K562 (cell line): ENCODE results near the gene DIP2A.

Source experiments
- BCL6 ChIP-seq: fragments of 250-450 bp; sonication (Bioruptor Pico); IDR thresholded peaks from 2 replicates; pipeline ENCODE4 v1.4.0; 2020
- CBX1 ChIP-seq: sonication (generic); IDR thresholded peaks from 2 replicates; pipeline ENCODE4 v1.6.1; 2016; ENCODE audit warnings: antibody characterized with exemption, low read depth, mild to moderate bottlenecking
- CREB1 ChIP-seq, 2 experiments: sonication (generic) in 1 of 2; formaldehyde crosslinking in 1 of 2; IDR thresholded peaks; 2 replicates each; pipeline versions ENCODE4 v1.6.1 to v1.8.0; 2012 to 2022; ENCODE audit warnings: inconsistent platforms in 1 of 2, mild to moderate bottlenecking in 1 of 2, missing genetic modification reagents in 1 of 2, moderate library complexity in 1 of 2
- MCM5 ChIP-seq: fragments of 450-650 bp; IDR thresholded peaks from 2 replicates; pipeline ENCODE4 v1.6.1; 2016; ENCODE audit warnings: low read depth
- MTF1 ChIP-seq: fragments of 250-450 bp; sonication (Bioruptor Pico); IDR thresholded peaks from 2 replicates; pipeline ENCODE4 v1.9.0; 2021; ENCODE audit warnings: moderate library complexity, mild to moderate bottlenecking, inconsistent platforms, borderline replicate concordance
- POLR2A ChIP-seq: fragments of 450-650 bp; conservative IDR thresholded peaks from 2 replicates; pipeline ENCODE4 v1.6.1; 2016
- RAD21 ChIP-seq, 2 experiments: fragments of 250-450 bp in 1 of 2; fragments of 450-650 bp in 1 of 2; sonication (Bioruptor Pico) in 1 of 2; formaldehyde crosslinking in 1 of 2; IDR thresholded peaks in 1 of 2; conservative IDR thresholded peaks in 1 of 2; 2 replicates each; pipeline versions ENCODE4 v1.4.0 to v1.8.0; 2020 to 2022; ENCODE audit warnings: mild to moderate bottlenecking in 2 of 2, moderate library complexity in 1 of 2
- SPI1 ChIP-seq: IDR thresholded peaks from 2 replicates; pipeline ENCODE4 v1.6.1; 2011; ENCODE audit warnings: low read depth, low read length, control low read depth, borderline replicate concordance
- ZNF274 ChIP-seq: IDR thresholded peaks from 2 replicates; pipeline ENCODE4 v1.6.1; 2011; ENCODE audit warnings: low read depth, mild to moderate bottlenecking, low read length, moderate library complexity, borderline replicate concordance
- TF ChIP-seq, protein P1 (sequence below): sonication (generic); formaldehyde crosslinking; IDR thresholded peaks from 2 replicates; pipeline ENCODE4 v1.8.1; 2022; ENCODE audit warnings: missing genetic modification reagents
- TF ChIP-seq, protein P2 (sequence below): fragments of 250-450 bp; sonication (Bioruptor Pico); IDR thresholded peaks from 2 replicates; pipeline ENCODE4 v1.5.1; 2021; ENCODE audit warnings: mild to moderate bottlenecking

DNA sequence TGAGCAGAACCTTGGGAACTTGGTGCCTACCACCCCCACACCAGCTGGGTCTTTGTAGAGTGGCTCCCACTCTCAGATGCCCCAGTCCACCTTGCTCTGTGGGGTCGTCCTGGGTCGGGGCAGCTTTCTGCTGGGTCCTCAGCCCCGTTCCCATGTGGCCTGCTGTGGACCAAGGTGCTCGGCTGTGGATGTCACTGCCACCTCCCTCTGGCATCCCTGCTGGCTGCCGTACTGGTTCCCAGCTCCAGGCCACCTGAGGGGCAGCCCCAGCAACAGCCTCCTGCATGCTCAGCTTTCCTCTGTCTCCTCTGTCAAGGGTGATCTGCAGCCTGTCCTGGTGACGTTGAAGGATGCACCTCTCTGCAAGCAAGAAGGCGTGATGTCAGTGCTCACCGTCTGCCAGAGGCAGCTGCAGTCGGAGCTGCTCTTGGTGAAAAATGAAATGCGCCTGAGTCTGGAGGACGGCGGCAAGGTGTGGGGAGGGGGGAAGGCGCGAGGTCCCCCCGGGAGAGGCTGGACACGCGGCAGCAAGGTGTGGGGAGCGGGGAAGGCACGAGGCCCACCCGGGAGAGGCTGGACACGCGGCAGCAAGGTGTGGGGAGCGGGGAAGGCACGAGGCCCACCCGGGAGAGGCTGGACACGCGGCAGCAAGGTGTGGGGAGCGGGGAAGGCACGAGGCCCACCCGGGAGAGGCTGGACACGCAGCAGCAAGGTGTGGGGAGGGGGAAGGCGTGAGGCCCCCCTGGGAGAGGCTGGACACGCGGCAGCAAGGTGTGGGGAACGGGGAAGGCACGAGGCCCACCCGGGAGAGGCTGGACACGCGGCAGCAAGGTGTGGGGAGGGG is 45.9 kb upstream of the DIP2A start:
- TF ChIP-seq BCL6 (CRISPR knock-in tag) (no peak), CBX1 (no peak), SPI1 (no peak), MCM5 (no peak), POLR2A (no peak), CREB1 (IDR thresholded peaks at IDR 0.05) (no peak), CREB1 (CRISPR knock-in tag; IDR thresholded peaks at IDR 0.05) (no peak), ZNF274 (no peak), RAD21 (CRISPR knock-in tag; conservative IDR thresholded peaks at IDR 0.05 in 1 of 2, IDR thresholded peaks at IDR 0.05 in 1 of 2) (no peak), MTF1 (no peak)
- TF ChIP-seq, protein P1, sequence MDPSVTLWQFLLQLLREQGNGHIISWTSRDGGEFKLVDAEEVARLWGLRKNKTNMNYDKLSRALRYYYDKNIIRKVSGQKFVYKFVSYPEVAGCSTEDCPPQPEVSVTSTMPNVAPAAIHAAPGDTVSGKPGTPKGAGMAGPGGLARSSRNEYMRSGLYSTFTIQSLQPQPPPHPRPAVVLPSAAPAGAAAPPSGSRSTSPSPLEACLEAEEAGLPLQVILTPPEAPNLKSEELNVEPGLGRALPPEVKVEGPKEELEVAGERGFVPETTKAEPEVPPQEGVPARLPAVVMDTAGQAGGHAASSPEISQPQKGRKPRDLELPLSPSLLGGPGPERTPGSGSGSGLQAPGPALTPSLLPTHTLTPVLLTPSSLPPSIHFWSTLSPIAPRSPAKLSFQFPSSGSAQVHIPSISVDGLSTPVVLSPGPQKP (CRISPR knock-in tag), result no peak
- TF ChIP-seq, protein P2, sequence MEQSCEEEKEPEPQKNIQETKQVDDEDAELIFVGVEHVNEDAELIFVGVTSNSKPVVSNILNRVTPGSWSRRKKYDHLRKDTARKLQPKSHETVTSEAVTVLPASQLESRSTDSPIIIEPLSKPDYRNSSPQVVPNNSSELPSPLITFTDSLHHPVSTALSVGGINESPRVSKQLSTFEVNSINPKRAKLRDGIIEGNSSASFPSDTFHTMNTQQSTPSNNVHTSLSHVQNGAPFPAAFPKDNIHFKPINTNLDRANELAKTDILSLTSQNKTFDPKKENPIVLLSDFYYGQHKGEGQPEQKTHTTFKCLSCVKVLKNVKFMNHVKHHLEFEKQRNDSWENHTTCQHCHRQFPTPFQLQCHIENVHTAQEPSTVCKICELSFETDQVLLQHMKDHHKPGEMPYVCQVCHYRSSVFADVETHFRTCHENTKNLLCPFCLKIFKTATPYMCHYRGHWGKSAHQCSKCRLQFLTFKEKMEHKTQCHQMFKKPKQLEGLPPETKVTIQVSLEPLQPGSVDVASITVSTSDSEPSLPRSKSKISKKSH (CRISPR knock-in tag), result no peak
